NK-92 (cell line): ENCODE measurements around the gene PYGM.

ENCODE experiments used
- DNase-seq: peaks from one replicate; lab custom pipeline; 2025; ENCODE audit not compliant: unreplicated experiment; lab: John Stamatoyannopoulos, UW

The PYGM gene

DNA sequence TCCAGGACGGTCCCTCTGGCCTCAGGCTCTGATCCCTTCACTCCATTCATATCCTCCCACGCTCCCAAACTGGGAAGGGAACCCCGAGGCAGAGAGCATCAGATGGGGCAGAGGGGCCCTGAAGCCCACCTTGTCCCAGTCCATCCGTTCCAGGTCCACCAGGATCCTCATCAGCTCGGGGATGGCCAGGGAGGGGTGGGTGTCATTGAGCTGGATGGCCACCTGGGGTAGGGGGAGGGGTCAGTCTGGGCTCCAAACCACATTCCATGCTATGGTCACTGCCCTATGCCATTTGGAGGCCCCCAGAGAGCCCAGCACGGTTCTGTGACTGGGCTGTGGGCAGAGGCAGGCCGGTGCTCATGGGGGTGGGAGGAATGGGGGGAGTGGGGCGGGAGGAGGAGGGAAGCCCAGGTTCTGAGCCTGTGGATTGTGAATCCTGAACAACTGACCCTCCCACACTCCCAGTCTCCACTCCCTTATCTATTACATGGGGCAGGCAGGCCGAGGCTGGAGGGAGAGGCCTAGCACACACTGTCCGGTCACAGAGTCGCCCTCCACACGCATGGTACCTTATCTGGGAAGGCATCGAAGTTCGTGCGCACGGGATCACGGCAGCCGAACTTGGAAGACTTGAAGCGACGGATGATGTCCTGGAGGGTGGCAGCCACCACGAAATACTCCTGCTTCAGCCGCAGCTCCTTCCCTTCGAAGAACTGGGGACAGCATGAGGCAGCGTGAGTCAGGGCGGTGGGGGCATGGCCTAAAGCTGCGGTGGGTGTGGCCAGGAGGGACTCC is 5.5 kb downstream of the PYGM start:
- no peak for DNase-seq

DNA sequence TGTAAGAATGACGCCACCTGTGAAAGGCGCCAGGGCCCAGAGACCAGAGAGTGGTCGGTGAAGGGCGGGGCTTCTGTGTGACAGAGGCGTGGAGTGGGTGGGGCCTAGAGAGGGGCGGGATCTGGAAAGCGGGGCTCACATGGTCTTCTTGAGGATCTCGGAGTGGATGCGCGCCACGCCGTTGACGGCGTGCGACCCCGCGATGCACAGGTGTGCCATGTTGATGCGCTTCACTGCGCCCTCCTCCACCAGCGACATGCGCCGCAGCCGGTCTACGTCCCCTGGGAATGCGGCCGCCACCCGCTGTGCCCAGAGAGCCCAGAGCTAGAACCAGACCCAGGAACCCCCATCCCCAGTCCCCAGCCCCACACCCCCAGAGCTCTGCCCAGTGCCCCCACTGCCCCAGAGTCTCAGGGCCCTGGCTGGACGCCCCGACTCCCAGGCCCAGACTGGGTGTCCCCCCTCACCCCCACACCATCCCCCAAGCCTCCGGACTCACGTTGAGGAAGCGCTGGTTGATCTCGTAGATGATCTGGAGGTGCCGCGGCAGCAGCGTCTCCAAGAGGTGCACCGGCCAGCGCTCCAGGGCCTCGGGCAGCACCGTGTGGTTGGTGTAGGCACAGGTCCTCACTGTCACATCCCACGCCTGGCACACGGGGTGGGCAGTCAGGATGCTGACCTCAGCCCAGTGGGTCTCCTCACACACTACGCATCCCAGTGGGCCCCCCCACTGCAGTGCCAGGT is 6.2 kb downstream of the PYGM start:
- DNase-seq: no peak

DNA sequence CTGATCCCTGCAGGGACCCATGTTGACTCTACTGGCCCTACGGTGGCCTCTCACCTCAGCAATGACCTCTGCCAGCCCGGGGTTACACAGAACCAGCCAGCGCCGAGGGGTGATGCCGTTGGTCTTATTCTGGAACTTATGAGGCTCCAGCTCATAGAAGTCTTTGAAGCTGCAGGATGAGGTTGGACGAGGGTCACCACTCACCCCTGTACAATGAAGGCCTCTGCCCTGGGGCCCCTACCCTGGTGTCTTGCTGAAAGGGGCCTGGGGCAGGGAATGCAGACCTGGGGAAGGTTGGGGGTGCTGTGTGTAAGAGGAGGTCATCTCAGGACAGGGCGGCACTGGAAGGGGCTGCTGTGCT is 6.8 kb downstream of the PYGM start:
- no peak for DNase-seq

DNA sequence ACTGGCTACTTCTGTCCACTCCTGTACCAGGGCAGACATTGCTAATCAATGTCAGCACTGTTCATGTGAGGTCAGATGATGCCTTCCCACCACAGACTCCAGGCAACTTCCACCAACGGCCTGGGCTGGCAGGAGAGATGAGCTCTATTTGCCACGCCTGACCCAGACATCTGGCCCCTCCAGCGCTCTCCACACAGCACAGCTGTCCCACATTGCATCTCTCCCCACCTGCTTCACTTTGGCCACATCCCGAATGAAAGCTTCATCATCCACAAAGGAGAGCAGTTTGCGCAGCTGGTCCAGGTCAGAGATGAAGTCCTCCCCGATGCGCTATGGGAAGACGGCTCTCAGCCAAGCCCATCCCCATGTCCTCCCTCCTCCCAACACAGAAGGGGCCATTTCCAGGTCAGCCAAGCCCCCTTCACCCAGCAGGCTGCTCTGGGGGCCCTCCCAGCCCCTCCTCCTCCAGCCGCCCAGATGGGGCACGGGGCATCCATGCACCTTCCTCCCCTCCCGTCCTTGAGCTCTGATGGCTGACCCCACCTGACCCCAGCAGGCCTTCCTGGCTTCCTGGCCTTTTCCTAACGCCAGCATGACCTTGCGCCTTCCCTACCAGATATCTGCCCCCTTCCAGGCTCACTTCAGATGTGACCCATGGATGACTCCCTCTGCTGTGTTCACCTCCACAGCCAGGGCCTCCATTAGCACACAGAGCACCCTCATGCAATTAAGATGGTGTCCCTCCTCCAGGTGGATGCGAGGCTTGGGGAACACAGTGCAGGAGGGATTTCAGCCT is 7.4 kb downstream of the PYGM start:
- no peak for DNase-seq

DNA sequence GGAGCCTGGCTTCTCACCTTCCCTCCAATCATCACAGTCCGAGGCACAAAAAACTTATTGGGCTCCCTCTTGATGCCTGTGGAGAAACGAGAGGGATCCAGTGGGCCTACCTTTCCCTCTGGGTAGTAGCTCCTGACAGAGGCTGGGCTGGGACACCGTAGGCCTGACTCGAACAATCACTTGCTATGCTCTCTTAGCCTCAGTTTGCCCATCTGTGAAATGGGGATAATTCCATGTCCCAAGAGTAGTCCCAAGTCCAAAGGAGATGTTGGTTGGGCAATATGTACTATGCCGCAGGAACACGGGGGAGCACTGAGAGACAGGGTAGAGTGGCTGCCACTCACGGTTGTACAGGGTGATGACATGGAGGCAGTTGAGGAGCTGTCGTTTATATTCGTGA is 8.2 kb downstream of the PYGM start:
- no peak for DNase-seq

DNA sequence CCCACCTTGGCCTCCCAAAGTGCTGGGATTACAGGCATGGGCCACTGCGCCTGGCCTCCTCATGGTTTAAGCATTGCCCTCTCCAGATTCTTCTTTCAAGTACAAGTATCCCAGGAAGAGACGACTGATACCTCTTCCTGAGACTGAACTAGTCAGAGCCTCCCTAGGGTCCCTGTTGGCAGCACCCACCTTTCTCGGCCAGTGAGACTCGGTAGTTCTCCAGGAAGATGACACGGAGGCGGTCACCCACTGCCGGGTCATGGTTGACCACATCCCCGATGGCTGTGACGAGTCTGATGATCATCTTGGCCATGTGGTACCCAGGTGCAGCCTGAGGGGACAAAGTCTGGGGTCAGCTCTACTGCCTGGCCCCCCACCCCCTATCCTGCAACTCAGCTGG is 8.6 kb downstream of the PYGM start:
- DNase-seq: no peak

DNA sequence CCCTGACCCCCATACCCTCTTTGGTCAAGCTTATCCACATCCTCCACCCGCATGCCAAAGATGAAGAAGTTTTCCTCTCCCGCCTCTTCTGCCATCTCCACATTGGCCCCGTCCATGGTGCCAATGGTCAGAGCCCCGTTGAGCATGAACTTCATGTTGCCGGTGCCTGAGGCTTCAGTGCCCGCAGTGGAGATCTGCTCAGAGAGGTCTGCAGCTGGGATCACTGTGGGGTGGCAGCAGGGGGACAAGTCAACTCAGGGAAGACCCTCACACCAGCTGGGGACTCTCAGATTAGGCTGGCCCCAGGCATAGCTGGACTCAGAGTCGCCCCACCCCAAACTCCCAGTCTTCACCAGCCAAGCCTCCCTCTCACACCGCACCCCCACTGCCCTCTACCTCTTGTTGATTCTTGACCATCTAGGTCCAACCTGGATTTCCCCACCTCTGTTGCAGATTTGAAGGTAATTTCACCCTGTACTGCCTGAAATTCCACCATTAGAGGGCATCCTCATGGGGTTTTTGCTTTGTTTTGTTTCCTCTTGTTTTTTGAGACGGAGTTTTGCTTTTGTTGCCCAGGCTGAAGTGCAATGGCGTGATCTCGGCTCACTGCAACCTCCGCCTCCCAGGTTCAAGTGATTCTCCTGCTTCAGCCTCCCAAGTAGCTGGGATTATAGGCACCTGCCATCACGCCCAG is 9.3 kb downstream of the PYGM start:
- DNase-seq: no peak

DNA sequence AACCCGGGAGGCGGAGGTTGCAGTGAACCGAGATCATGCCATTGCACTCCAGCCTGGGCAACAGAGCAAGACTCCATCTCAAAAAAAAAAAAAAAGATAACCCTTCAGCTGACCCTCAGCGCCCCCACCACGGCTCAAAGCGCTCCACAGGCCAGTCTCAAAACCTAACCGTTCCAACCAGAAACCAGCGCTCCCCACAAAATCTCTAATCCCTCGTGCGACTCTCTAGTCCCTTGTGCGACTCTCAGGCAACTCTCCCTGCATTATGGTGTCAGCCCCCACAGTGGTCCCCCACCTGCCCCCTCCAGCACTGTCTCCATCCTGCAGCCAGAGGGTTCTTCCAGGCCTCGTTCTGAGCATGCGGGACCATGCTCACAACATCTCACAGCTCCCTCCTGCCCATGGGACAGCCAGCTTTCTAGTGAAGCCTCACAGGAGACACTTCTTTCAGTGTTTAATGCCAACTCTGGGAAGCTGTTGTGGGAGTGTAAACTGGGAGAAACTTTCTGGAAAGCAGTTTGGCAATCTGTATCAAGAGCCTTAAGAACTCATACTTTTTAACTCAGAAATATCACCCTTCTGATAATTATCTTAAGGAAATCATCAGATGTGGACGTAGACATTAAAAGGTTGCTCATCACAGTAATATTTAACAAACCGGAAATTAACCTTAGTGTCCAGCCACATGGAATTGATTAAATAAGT is 11.7 kb downstream of the PYGM start:
- no peak for DNase-seq

DNA sequence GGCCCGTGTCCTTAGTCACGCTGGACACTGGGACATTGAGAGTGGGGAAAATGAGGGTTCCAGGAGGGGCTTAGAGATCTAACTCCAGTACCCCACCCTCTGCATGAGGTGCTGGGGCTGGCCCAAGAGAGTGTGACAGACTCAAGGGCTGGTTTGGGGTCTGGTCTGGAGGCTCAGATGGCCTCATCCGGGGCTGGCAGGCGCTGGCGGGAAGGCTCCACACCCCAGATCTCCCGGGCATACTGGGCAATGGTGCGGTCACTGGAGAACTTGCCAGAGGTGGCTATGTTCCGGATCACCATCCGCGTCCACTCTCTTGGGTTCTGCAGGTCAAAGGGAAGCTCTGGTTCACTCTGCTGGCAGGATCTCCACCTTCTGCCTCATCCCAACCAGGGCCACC is 13.3 kb downstream of the PYGM start:
- no peak for DNase-seq

DNA sequence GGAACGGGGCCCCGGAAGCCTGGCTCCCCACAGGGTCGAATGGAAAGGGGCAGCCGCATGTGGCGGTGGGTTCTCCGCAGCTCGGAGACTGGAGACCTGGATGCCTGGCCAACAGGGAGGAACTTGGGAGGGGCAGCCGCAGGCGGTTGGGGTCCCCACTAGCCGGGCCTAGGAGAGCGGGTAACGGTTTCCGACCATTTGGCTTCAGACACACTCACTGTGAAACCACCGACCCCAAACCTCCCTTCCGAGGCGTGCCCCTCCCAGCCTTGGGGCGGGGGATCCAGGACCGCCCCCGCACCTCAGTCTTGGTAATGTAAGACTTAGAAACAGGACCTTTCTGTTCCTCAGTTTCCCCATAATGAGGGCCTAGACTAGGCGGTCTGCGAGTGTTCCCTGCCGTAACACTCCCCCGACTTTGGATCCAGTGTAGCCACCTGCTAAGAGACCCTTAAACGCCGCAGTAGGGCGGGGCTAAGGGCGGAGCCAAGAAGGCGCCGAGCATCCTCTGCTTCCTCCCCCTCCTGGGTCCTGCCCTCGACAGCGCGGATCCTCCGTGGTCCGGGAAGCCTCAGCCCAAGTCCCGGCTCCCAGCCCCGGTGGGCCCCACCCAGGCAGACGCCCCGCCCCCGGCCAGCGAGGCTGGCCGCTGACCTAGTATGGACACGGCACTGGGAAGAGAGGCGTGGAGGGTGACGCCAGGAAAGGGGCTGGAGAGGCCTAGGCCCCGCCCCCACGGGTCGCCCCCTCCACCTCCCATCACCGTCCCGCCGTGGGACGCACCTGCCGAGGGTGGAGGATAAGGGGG is 14.0 kb downstream of the PYGM start:
- no peak for DNase-seq

DNA sequence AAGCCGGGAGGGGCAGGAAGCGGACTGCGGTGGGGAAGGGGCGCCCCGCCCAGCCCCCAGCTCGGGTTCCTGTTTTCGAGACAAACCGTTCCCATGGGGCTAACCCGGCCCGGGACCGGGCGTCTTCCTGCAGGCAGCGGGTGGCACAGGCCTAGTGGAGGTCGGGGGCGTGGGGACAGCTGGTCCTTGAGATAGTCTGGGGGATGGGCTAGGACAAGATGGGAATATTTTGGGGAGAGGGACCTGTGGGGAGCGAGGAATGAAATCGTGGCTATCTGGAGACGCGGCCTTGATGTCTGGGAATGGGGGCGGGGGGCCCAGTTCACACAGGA is 14.6 kb downstream of the PYGM start:
- no peak for DNase-seq

DNA sequence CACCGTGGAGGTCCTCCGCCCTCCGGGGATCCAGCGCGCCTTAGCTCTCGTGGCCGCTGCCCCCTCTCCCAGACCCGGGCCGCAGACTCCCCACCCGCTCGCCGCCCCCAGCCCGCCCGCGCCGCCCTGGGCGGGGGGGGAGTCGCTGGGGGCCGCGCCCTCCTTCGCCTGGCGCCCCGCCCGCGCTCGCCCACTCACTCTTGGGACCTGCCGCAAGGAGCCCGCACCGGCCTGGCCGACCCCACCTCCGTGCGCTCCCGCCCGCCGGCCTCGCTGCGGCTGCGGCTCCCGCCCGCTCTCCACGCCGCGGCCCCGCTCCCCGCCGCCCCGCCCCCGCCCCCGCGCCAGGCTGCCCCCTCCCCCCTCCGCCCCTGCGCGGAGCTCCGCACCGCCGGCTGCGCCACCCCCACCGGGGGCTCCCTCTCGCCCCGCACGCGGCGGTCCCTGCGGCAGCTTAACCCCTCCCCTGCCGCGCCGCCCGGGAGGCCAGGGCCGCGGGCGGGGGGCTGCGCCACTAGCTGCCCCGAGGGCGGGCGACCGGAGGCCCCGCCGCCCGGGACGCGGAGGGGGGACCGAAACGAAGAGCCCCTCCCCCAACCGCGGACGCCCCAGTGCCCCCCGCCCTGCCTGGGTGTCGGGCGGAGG is 15.1 kb downstream of the PYGM start:
- no peak for DNase-seq

DNA sequence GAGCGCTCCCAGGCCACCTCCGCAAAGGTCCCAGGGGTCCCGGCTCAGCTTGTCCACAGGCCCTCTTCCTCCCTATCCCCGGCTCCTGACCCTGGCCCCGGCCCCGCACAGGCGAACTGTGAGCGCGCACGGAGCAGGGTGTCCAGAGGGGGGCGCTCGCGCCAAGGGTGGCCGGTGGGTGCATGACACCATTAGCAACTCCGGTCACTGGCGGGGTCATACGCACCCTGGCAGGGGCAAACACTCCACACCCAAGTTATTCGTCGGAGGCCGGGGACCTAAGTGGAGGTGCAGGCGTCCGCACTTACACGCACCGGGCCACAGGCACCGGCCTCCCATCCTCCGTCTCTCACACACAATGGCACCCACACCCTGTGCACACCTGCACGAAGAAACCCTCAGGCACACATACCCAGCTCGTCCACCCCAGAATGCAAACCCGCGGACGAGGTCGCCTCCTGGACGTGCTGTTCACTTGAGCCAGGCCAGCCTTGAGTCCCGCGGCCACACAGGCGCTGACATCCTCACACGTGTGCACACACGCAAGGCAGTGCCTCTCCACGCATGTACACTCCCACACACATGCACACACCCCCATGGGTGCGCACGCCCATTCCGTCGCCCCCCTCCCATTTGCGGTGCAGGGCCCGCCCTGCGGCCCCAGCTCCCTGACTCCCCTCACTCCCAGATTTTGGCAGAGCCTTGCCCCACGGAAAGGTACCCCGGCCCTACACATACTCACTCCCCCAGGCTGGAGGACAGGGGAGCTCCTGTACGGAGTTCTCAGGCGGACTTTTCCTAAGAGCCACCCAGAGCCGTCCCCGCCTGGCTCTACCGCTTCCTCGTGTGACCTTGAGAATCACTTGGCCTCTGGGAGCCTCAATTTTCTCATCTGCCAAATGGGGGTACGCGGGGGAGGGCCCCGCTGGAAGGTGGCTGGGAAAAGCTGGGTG is 15.9 kb downstream of the PYGM start, which contains the start of gene RASGRP2:
TSS of gene RASGRP2 (minus strand) at position 552 of the 953 bp plus-strand sequence. CDS start 1,276 bp downstream, outside the sequence.
- no peak for DNase-seq

DNA sequence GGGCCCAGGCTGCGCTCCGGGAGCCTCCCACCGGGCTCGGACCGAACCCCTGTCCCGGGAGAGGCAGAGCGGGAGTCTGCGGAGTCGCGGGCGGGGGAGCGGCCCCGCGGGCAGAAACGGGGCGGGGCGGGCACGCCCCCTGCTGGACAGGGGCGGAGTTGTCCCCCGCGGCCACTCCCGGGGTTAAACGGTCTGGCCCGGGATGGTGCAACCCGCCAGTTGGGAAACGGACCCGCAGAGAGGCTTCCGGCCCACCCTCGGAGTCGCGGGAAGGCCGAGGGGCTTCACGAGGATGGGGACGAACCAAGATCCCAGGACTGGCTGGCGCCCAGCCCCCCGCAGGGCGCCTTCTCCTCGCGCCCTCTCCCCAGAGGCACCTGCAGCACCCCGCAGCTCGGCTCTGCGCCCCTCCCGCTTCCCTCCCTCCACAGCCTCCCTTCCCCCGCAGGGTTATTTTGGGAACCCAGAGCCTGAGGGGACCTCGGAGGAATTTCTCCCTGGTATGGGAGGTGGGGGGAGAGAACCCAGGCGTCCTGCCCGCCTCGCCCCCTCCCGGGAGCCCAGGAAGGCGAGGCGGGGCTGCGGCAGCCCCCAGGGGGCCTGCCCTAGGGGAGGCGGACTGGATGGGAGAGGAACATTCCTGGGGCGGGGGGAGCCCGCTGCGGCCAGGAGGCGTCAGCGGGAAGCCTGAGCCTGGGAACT is 16.7 kb downstream of the PYGM start:
- DNase-seq: no peak

DNA sequence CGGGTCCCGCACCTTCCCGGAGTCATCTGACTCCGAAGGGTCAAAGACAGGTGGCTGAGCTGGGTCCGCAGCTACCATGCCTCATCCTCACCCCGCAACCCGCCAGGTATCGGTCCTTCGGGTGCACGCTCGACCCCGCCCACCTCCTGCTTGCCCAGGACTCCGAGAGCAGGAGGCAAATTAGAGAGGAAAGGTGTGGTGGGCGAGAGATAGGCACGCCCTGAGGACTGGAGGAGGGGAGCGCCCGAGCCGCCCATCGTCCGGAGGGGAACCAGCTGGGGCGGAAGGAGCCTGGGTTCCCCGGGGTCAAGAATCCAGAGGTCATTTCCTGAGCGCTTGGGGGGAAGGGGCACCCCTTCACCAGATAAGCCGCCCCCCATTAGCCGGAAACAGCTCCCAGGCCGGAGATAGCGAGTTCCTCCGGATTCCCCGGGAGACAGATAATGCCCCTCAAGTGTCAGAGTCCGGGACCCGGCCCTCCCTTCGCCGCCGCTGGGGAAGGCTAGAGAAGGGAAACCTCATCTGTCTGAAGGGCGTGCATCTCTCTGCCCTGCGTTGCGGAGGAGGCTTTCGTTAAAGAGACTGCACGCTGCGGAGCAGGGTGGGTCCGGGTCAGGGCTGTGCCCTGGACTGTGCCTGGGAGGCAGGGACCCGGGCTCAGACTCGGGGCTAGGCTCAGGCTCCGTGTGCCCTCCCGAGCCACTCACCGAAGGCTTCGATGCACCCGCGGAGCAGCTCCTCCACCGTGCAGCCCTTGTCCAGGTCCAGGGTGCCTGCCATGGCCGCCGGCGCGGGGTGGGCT is 17.5 kb downstream of the PYGM start:
- no peak for DNase-seq

DNA sequence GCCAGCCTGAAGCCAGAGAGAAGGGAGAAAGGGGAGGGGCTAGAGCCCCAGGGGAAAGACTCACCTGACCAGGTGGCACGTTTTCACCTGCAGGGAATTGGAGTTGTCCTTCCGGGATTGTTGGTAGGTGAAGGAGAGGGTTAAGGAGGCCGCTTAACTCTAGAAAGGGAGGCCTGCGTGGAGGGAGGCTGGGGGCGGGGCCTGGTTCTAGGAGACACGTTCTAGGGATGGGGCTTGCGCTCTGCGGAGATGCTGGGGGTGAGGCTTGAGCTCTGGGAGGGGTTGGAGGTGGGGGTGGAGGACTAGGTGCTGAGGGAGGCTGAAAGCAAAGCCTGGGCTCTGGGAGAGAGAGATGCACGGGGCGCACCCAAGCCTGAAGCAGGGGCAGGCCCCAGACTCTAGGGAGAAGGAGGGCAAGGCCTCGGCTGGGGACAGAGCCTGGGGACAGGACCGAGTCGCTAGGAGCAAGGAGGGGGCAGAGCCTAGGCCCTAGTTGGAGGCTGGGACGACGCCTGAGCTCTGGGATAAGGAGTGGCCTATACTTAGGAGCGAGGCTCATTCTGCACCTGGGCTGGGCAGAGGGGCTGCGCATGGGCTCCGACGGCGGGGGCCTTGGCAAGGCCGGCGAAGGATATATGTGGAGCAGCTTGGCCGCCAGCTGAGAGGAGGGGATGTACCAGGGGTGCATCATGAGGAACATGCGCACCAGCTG is 18.2 kb downstream of the PYGM start:
- DNase-seq: no peak
